Measurements from ENCODE around the gene PIGL.

DNA sequence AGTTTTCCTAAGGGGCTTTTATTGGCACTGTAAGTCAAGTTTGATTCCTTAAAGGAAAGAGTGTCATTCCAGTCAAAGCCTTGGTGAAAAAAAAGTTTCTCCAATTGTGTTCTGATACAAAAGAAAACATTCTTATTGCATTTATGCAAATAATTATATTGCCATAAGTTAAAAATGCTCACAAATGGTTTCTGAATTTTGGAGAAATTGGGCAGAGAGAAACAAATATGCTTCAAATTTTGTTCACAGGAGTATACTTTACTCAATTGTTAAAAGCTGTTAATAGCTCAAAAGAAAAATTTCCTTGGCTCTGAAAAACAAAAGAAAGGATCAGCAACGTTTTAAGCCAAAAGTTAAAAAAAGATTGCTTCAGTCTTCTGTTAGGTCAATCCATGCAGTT, 60.2 kb downstream of the PIGL start:
- no peak for TF ChIP-seq EZH2phosphoT487 (IDR thresholded peaks at IDR 0.05; ENCODE audit: insufficient read depth, low read depth)
- no peak for TF ChIP-seq EZH2 (IDR thresholded peaks at IDR 0.05; ENCODE audit: insufficient read depth, poor library complexity, severe bottlenecking)
